H7 (cell line): ENCODE data around the gene PSEN2. TPM values are rescaled to one million over a fixed set of nuclear protein-coding genes. Genes with fewer than 3 reads are reported as not detected.

Experiments
- DNase-seq: peaks from one replicate; pipeline ENCODE4 v3.0.0; 2012
- H3K27me3 ChIP-seq: 2 replicates; pipeline ENCODE4 v1.6.0; 2011; ENCODE audit warnings: mild to moderate bottlenecking, low read length; ENCODE audit not compliant: control insufficient read depth, insufficient read depth
- H3K36me3 ChIP-seq: replicated peaks from 2 replicates; pipeline ENCODE4 v1.5.1; 2011; ENCODE audit warnings: low read length; ENCODE audit not compliant: control insufficient read depth, insufficient read depth
- H3K4me3 ChIP-seq: 2 replicates; pipeline ENCODE4 v1.5.1; 2011; ENCODE audit warnings: low read depth, mild to moderate bottlenecking, control low read depth, low read length, moderate library complexity; ENCODE audit not compliant: insufficient read depth
- total RNA-seq: library from RNA; depleted of rRNA; stranded (reverse); fragments of >200 nt; shearing (Covaris generic); gene quantifications from 2 replicates; pipeline ENCODE4 v1.2.3, GENCODE V29; 2014

PSEN2 gene
- total RNA-seq, 1 experiment from 2014 or later = 39.0 TPM

DNA sequence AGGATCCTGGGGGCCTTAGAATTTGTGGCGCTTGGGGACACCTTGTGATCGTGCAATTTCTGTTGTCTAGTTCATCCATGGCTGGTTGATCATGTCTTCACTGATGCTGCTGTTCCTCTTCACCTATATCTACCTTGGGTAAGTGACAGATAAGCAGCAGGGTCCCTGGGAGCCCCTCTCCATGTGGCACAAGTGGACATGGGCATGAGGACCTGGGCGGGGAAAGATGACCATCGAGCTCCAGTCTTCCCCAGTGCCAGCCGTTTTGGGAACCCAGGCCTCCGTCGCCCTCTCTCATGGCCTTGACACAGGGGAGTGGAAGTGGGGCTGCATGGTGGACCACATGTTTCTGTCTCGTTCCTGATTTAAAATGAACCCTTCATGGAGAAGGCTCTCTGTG lies 17.6 kb downstream of the PSEN2 start:
- Histone ChIP-seq H3K27me3 (no peaks in the 10 kb centered on the region), H3K4me3 (no peak overlapping the region), H3K36me3 (peaks cover 9% of the 10 kb centered on the region)
- DNase-seq = no peak

DNA sequence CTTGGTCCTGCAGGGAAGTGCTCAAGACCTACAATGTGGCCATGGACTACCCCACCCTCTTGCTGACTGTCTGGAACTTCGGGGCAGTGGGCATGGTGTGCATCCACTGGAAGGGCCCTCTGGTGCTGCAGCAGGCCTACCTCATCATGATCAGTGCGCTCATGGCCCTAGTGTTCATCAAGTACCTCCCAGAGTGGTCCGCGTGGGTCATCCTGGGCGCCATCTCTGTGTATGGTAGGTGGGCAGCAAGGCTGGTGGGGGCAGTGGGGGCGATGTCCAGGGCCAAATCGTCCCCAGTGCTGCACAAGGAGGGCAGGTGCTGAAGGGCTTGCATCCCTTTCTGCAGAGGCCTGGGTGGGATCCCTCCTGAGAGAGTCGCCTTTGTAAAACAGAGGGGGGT lies 18.4 kb downstream of the PSEN2 start:
- H3K36me3 ChIP-seq = peaks cover 9% of the 10 kb centered on the region
- H3K27me3 ChIP-seq = no peaks in the 10 kb centered on the region
- no peak overlapping the region for H3K4me3 ChIP-seq
- DNase-seq = no peak

DNA sequence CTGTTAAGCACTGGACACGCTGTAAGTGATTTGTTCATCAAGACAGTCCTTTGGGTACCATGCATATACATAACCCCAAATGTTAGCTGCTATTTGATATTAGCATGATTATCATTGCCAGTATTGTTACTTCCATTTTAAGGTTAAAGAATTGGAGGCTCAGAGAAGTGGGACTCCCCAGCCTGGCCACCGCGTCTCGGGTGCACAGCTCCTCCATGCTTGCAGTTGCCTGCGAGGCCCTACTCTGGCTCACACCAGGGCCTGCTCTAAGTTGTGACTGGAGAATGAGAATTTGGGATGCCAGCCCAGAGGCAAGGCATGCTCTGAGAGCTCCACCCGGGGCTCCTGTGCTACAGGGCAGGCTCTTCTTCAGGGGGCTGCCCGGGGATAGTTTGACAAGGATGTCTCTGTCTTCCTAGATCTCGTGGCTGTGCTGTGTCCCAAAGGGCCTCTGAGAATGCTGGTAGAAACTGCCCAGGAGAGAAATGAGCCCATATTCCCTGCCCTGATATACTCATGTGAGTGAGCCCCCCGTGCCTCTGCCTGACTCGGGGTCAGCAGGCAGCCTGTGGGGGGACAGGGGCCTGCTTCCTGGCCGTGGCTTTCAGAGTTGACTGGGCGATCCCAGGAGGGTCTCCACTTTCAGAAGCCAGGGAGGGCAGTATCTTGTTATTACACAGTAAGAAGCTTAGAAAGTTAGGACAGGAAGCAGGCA lies 19.4 kb downstream of the PSEN2 start:
- peaks cover 9% of the 10 kb centered on the region for H3K36me3 ChIP-seq
- H3K27me3 ChIP-seq = no peaks in the 10 kb centered on the region
- no peak for DNase-seq
- H3K4me3 ChIP-seq = no peak overlapping the region

DNA sequence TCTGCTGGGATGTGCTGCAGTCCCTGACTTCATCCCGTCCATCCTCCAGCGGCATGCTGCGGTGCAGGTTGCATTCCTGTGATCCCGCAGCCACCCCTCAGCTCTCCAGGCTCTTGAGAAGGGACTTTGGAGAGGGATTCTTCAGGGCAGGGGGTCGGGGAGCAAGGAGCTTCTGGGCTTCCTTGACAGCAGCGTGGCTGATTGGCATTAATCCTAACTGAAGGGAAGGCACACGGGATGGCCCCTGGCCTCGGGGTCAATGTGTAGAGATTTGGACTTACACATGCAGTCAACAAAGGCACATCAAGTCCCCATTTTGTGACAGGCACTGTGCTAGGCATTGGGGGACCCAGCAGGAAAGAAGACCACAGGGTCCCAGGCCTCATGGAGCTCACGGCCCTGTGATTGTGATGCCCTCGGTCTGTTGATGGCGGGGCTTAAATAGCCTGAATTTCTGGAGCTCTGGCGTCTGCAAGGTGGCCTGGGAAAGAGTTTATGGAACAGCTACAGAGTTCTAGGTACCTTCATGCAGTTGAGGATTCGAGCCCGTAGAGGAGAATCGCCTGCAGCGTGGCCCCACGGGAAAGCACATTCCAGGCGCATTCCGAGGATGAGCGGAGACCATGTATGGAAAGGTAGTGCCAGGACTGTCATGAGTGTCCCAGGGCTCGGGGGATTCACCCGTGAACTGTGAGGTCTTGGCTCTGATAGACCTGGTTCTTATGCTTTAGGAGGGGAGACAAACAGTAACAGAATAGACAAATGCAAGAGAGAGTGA lies 20.1 kb downstream of the PSEN2 start:
- H3K36me3 ChIP-seq = peaks cover 14% of the 10 kb centered on the region
- no peaks in the 10 kb centered on the region for H3K27me3 ChIP-seq
- DNase-seq = no peak
- no peak overlapping the region for H3K4me3 ChIP-seq

DNA sequence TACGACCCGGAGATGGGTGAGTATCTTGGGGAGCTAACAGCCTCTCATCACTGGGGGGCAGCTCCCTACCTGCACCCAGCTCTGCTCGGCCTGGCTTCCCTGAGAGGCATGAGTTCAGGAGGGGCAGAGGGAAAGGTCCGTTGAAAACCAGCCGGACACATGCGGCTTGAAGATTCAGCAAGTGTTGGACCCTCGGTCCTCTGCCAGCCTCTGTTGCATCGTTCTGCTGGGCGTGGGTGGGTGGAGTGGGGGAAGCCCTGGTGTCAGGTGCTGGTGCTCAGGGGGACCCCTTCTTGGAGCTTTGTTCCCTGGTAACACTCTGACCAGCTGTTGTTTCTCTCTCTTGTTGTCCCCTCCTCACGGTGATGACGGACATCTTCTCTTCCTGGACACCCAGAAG lies 20.9 kb downstream of the PSEN2 start:
- H3K4me3 ChIP-seq = no peak overlapping the region
- peaks cover 15% of the 10 kb centered on the region for H3K36me3 ChIP-seq
- no peaks in the 10 kb centered on the region for H3K27me3 ChIP-seq
- no peak for DNase-seq

DNA sequence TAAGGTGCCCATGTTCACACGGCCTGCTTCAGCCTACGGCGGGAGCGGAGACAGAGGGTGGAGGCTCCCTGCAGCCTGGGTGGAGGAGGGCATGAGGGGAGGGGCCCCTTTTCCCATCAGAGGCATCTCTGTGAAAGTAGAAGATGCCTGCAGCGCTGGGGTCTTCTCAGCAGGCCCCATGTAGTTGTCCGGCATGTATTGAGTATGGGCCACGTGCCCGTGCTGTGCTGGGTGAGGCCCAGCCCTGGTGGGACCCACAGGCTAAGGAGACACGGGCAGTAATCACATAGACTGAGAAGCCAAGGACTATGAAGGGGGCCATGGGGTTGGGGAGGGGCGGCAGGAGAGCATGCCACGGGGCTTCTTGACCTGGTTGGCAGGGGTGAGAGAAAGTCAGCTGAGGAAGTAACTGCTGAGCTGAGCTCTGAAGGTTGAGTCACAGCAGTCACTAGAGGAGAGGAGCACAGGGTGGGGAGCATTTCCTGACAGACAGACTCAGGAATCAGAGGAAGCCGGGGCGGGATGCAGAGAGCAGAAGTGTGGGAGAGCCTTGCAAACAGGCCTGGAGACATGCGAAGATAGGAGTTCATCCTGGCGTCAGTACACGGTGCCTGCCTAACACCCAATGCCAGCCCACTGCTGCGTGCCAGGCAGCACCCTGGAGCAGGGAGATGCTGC lies 21.6 kb downstream of the PSEN2 start:
- DNase-seq = no peak
- Histone ChIP-seq H3K36me3 (peaks cover 15% of the 10 kb centered on the region), H3K27me3 (no peaks in the 10 kb centered on the region), H3K4me3 (no peak overlapping the region)

DNA sequence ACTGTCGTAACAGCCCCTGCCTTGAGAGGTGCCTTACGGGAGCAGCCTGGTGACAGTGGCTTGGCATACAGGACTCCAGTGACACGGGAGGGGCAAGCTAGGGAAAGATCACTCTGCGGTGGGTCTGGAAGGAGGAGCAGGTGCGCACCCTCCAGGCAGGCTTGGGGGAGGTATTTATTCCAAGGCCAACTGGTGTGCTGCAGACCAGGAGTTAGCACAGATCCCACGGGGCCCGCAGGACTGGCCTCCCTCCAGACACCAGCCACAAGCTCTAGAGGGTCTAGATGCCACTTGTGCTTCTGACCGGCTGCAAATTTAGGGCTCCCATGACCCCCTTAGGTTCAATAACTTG lies 22.1 kb downstream of the PSEN2 start:
- H3K4me3 ChIP-seq = no peak overlapping the region
- no peak for DNase-seq
- peaks cover 15% of the 10 kb centered on the region for H3K36me3 ChIP-seq
- no peaks in the 10 kb centered on the region for H3K27me3 ChIP-seq

DNA sequence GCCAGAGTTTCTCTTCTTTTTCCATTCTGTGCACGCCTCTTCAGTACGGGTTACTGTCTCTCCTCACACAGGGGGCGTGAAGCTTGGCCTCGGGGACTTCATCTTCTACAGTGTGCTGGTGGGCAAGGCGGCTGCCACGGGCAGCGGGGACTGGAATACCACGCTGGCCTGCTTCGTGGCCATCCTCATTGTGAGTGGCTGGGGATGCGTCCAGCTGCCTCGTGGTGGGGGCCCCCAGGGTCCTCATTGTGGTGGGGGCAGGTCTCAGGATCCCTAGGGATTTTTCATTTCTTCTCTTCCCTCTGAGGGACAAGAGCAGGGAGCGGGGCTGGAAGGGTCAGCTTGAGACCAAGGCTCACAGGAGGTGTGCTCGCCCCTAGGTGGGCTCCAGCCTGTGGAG lies 23.5 kb downstream of the PSEN2 start:
- no peaks in the 10 kb centered on the region for H3K27me3 ChIP-seq
- peaks cover 14% of the 10 kb centered on the region for H3K36me3 ChIP-seq
- no peak for DNase-seq
- H3K4me3 ChIP-seq = no peak overlapping the region

DNA sequence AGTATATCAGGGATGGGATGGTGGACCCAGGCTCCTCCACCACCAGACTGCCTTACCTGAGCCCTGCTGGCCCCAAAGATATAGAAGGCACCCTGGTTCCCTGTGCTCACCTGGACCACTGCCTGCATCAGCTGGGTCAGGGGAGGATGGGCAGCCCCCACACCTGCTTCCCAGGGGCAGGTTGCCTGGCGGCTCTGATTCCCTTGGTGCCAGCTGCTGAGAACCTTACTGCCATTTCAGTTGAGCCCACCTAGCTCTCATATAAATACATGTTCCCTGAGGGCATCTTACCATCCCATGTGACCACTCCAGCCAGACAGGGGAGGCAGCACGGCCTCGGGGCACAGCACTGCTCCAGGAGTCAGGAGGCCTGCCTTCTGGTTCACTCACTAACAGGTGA lies 24.4 kb downstream of the PSEN2 start:
- Histone ChIP-seq H3K4me3 (no peak overlapping the region), H3K27me3 (no peaks in the 10 kb centered on the region), H3K36me3 (peaks cover 18% of the 10 kb centered on the region)
- no peak for DNase-seq

DNA sequence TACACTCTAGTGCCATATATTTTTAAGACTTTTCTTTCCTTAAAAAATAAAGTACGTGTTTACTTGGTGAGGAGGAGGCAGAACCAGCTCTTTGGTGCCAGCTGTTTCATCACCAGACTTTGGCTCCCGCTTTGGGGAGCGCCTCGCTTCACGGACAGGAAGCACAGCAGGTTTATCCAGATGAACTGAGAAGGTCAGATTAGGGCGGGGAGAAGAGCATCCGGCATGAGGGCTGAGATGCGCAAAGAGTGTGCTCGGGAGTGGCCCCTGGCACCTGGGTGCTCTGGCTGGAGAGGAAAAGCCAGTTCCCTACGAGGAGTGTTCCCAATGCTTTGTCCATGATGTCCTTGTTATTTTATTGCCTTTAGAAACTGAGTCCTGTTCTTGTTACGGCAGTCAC lies 25.2 kb downstream of the PSEN2 start:
- H3K4me3 ChIP-seq = no peak overlapping the region
- H3K36me3 ChIP-seq = peaks cover 17% of the 10 kb centered on the region
- H3K27me3 ChIP-seq = no peaks in the 10 kb centered on the region
- no peak for DNase-seq

DNA sequence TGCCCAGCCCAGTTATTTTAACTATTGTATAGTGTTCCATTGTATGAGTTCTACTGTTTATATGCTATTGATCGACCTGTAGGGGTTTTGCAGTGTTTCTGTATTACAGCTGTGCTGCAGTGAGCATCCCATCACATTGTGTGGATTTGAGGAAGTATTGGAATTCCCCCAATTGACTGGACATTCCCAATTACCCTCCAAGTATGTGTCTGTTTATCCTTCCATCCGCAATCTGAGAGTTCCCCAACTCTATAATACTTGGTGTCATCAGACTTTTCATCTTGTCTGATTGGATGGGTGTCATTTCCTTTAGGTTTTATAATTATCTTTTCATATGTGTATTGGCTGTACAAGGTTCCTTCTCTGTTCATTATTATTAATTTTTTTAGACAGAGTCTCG lies 27.8 kb downstream of the PSEN2 start:
- H3K36me3 ChIP-seq = peaks cover 13% of the 10 kb centered on the region
- no peak overlapping the region for H3K4me3 ChIP-seq
- H3K27me3 ChIP-seq = no peaks in the 10 kb centered on the region
- DNase-seq = no peak

DNA sequence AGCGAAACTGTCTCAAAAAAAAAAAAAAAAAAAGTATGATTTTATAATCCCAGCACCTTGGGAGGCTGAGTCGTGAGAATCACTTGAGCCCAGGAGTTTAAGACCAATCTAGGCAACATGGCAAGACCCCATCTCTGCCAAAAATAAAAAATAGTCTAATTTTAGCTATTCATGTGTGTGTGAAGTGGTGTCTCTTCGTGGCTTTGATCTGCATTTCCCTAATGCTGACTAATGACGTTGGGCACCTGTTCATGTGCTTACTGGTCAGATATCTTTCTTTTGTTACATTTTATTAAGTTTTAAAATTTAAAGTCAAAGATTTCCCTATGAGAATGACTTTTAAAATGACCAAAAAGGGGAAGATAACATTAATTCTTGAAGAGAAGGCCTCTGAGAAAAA lies 31.0 kb downstream of the PSEN2 start:
- Histone ChIP-seq H3K36me3 (peaks cover 6% of the 10 kb centered on the region), H3K27me3 (no peaks in the 10 kb centered on the region), H3K4me3 (no peak overlapping the region)
- DNase-seq = no peak

DNA sequence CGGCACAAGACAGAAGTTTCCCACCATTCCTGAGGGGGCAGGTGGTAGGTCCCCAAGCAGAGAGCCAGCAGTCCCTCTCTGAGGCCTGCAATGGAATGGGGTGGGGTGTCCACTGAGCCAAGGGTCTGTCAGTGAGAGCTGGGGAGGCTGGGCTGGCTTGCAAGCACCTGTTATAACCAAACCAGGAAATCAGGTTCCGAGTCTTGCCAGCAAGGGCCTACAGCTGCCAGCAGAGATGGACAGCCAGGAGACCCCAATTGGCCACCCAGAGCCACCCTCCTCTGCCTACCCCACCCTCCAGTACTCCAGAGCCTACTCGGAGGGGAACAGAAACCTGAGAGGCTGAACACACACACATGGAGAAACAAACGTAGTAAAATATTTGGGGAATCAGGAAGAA lies 32.2 kb downstream of the PSEN2 start:
- DNase-seq = no peak
- H3K27me3 ChIP-seq = no peaks in the 10 kb centered on the region
- H3K4me3 ChIP-seq = no peak overlapping the region
- H3K36me3 ChIP-seq = peaks cover 6% of the 10 kb centered on the region

DNA sequence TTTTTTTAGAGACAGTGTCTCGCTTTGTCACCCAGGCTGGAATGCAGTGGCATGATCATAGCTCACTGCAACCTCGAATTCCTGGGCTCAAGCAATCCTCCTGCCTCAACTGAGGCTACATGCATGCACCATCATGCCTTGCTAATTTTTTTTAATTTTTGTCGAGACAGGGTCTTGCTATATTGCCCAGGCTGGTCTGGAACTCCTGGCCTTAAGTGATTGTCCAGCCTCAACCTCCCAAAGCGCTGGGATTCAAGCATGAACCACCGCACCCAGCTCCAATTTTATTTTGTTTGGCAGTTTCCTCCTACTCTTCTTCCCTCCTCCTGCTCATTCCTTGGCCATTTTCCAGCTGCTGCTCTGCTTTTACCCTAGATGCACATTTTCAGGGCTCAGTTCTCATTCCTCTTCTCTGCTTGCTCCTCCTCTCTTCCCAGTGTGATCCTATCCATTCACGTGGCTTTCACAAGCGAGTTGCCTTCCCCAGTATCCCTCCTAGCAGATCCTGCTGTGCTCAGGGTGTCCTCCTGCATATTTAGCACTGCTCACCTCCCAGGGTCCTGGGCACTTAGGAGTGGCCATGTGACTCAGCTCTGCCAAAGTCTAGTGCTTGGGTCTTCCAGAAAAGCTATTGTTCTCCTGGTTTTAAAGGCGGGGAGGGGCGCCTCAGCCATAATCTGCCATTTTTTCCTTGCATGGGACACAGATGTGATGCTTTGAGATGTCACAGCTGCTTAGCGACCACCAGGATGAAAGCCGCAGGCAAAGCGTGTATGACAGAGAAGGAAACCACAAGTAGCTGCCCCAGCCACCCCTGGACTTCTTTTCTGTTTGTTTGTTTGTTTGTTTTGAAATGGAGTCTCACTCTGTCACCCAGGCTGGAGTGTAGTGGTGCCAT lies 33.7 kb downstream of the PSEN2 start:
- H3K4me3 ChIP-seq = no peak overlapping the region

More for the DNA sequence above, 33.7 kb downstream of the PSEN2 start:
- DNase-seq = no peak
- Histone ChIP-seq H3K36me3 (peaks cover 6% of the 10 kb centered on the region), H3K27me3 (no peaks in the 10 kb centered on the region)
